GM18907 (cell line): Measurements from ENCODE around the gene RGS17.
"Not testable (repeated sequence)": the region's sequence is repeated elsewhere in the genome, so short reads cannot be mapped to it uniquely, and the experiment has no call there.

Source experiments
- ATAC-seq: cut with Tn5 transposase; IDR thresholded peaks from one replicate; pipeline ENCODE4 v1.9.1; 2021; ENCODE audit warnings: mild to moderate bottlenecking, moderate library complexity; ENCODE audit not compliant: unreplicated experiment

Gene RGS17

GRCh38 chr6:153126218-153126617 lies 4.9 kb downstream of the RGS17 start:
- ATAC-seq: no peak

GRCh38 chr6:153125032-153125431 lies 6.0 kb downstream of the RGS17 start:
- ATAC-seq: no peak

- ATAC-seq: peak; percentile 83
Measured at GRCh38 chr6:153123801-153124200, 7.3 kb downstream of the RGS17 start.

- ATAC-seq: no peak
Measured at GRCh38 chr6:153121311-153121710, 9.8 kb downstream of the RGS17 start.

GRCh38 chr6:153117986-153118879 lies 12.8 kb downstream of the RGS17 start:
- ATAC-seq: peak; percentile 99

- ATAC-seq: not testable (repeated sequence)
Measured at GRCh38 chr6:153111082-153111481, 20.0 kb downstream of the RGS17 start.

- ATAC-seq: not testable (repeated sequence)
Measured at GRCh38 chr6:153110612-153111011, 20.5 kb downstream of the RGS17 start.

GRCh38 chr6:153108315-153108714 lies 22.8 kb downstream of the RGS17 start:
- no peak for ATAC-seq

- no peak for ATAC-seq
Measured at GRCh38 chr6:153106021-153106420, 25.1 kb downstream of the RGS17 start.

GRCh38 chr6:153104220-153104619 lies 26.9 kb downstream of the RGS17 start:
- ATAC-seq: no peak

GRCh38 chr6:153103319-153103655 lies 27.8 kb downstream of the RGS17 start:
- no peak for ATAC-seq

GRCh38 chr6:153102605-153103318 lies 28.3 kb downstream of the RGS17 start:
- no peak for ATAC-seq

GRCh38 chr6:153101461-153101860 lies 29.6 kb downstream of the RGS17 start:
- no peak for ATAC-seq

- peak; percentile 64 for ATAC-seq
Measured at GRCh38 chr6:153099636-153100035, 31.4 kb downstream of the RGS17 start.

- no peak for ATAC-seq
Measured at GRCh38 chr6:153096792-153097191, 34.3 kb downstream of the RGS17 start.

- ATAC-seq: no peak
Measured at GRCh38 chr6:153096031-153096430, 35.1 kb downstream of the RGS17 start.

- peak; percentile 86 for ATAC-seq
Measured at GRCh38 chr6:153092082-153093013, 38.7 kb downstream of the RGS17 start.

- no peak for ATAC-seq
Measured at GRCh38 chr6:153090241-153090930, 40.7 kb downstream of the RGS17 start.

GRCh38 chr6:153088796-153089195 lies 42.3 kb downstream of the RGS17 start:
- ATAC-seq: no peak

GRCh38 chr6:153087436-153087835 lies 43.6 kb downstream of the RGS17 start:
- ATAC-seq: no peak
